K562 (cell line): ENCODE measurements around the gene COQ8A. TPM values are rescaled to one million over a fixed set of nuclear protein-coding genes. Genes with fewer than 3 reads are reported as not detected.

ENCODE experiments used
- ATAC-seq: fragments of 200-7000 bp; cut with Tn5 transposase; 3 replicates; pipeline ENCODE4 v1.9.1; 2020; ENCODE audit warnings: moderate library complexity
- BruUV-seq: library from RNA; stranded (reverse); fragments of 400-500 nt; replicated peaks from 2 replicates; lab custom pipeline; 2021; lab: Mats Ljungman, UMichigan
- CTCF ChIA-PET: fragments of 300-600 bp; formaldehyde crosslinking; extraction: SDS; loops from one replicate; lab custom pipeline; 2021; ENCODE audit warnings: low intra/inter-chr PET ratio; lab: Yijun Ruan, JAX
- POLR2A ChIA-PET: fragments of 300-600, 350-650 bp; sonication (Branson Sonifier 250); formaldehyde crosslinking; extraction: SDS; loops from one replicate; lab custom pipeline; 2021; ENCODE audit warnings: antibody characterized with exemption, inconsistent platforms; lab: Yijun Ruan, JAX
- DNase-seq, 4 experiments: peaks; one replicate each; pipeline versions ENCODE4 v3.0.0 to v3.0.0-alpha.2; 2011 to 2018; ENCODE audit warnings: low spot score in 3 of 4, mixed read lengths in 3 of 4; ENCODE audit errors: extremely low read depth in 1 of 4
- FAIRE-seq: peaks from 2 replicates; lab custom pipeline; 2011; peaks lifted over from hg19 to GRCh38; lab: Jason Lieb, UNC
- H2AFZ ChIP-seq: 2 replicates; pipeline ENCODE4 v1.6.0; 2011; ENCODE audit warnings: low read depth, low read length, control low read depth, inconsistent platforms
- H3K27ac ChIP-seq: fragments of 200-600 bp; 3 replicates; pipeline ENCODE4 v1.8.0; 2011; ENCODE audit warnings: low read depth, mild to moderate bottlenecking, control low read depth, inconsistent platforms, low read length, moderate library complexity, mixed read lengths; ENCODE audit errors: extremely low read depth
- H3K27me3 ChIP-seq, 2 experiments: fragments of 300-600 bp in 1 of 2; 2 replicates in 1 of 2; 3 replicates in 1 of 2; pipeline versions ENCODE4 v1.6.0 to v1.8.0; 2011; ENCODE audit warnings: inconsistent platforms in 2 of 2, low read length in 2 of 2, mild to moderate bottlenecking in 1 of 2, mixed read lengths in 1 of 2, moderate library complexity in 1 of 2; ENCODE audit not compliant: control insufficient read depth in 2 of 2, insufficient read depth in 2 of 2
- H3K36me3 ChIP-seq: fragments of 300-600 bp; 3 replicates; pipeline ENCODE4 v1.8.0; 2011; ENCODE audit warnings: mild to moderate bottlenecking, low read length, inconsistent platforms; ENCODE audit not compliant: control insufficient read depth, insufficient read depth
- H3K4me1 ChIP-seq, 2 experiments: fragments of 200-600 bp in 1 of 2; replicated peaks in 1 of 2; 2 replicates in 1 of 2; 3 replicates in 1 of 2; pipeline versions ENCODE4 v1.5.1 to v1.8.0; 2011; ENCODE audit warnings: inconsistent platforms in 2 of 2, low read length in 2 of 2, mild to moderate bottlenecking in 1 of 2, mixed read lengths in 1 of 2, moderate library complexity in 1 of 2; ENCODE audit not compliant: control insufficient read depth in 2 of 2, insufficient read depth in 2 of 2
- H3K4me2 ChIP-seq: 2 replicates; pipeline ENCODE4 v1.6.1; 2011; ENCODE audit warnings: low read length, control low read depth, inconsistent platforms, mixed read lengths; ENCODE audit not compliant: insufficient read depth
- H3K4me3 ChIP-seq: fragments of 200-600 bp; sonication (generic), shearing (Covaris generic); 2 replicates; pipeline ENCODE4 v1.5.1; 2016; ENCODE audit warnings: control low read depth, inconsistent platforms
- H3K79me2 ChIP-seq: fragments of 200-600 bp; 3 replicates; pipeline ENCODE4 v1.8.0; 2011; ENCODE audit warnings: low read length, inconsistent platforms; ENCODE audit not compliant: control insufficient read depth, insufficient read depth
- H3K9ac ChIP-seq, 2 experiments: 2 replicates each; pipeline versions ENCODE4 v1.6.0 to v1.6.1; 2011; ENCODE audit warnings: low read depth in 2 of 2, low read length in 2 of 2, control low read depth in 1 of 2, inconsistent platforms in 1 of 2, mild to moderate bottlenecking in 1 of 2, mixed read lengths in 1 of 2; ENCODE audit not compliant: insufficient read depth in 1 of 2
- H3K9me1 ChIP-seq: one replicate; pipeline ENCODE4 v1.6.0; 2011; ENCODE audit warnings: inconsistent platforms, mild to moderate bottlenecking, low read length, moderate library complexity; ENCODE audit not compliant: control insufficient read depth, insufficient read depth
- H3K9me3 ChIP-seq: replicated peaks from 2 replicates; pipeline ENCODE4 v1.5.1; 2011; ENCODE audit warnings: low read depth, low read length, inconsistent platforms; ENCODE audit not compliant: control insufficient read depth, insufficient read depth
- H4K20me1 ChIP-seq: replicated peaks from 2 replicates; pipeline ENCODE4 v1.6.1; 2011; ENCODE audit warnings: low read length, inconsistent platforms, mixed read lengths; ENCODE audit not compliant: control insufficient read depth, insufficient read depth
- ATF6 ChIP-seq: sonication (generic); formaldehyde crosslinking; IDR thresholded peaks from 2 replicates; pipeline ENCODE4 v1.4.0; 2020; ENCODE audit warnings: mild to moderate bottlenecking, missing genetic modification reagents
- CC2D1A ChIP-seq: fragments of 450-650 bp; IDR thresholded peaks from 2 replicates; pipeline ENCODE4 v1.6.1; 2017; ENCODE audit warnings: mild to moderate bottlenecking
- CTBP1 ChIP-seq: fragments of 450-650 bp; IDR thresholded peaks from 2 replicates; pipeline ENCODE4 v1.6.1; 2016; ENCODE audit warnings: borderline replicate concordance
- EP300 ChIP-seq: IDR thresholded peaks from 2 replicates; pipeline ENCODE4 v1.6.1; 2012; ENCODE audit warnings: low read length, improper control_type of control experiment
- HEY1 ChIP-seq: fragments of 250-450 bp; sonication (Bioruptor Pico); IDR thresholded peaks from 2 replicates; pipeline ENCODE4 v1.5.0; 2020; ENCODE audit warnings: mild to moderate bottlenecking, moderate library complexity, borderline replicate concordance
- PURB ChIP-seq: sonication (generic); formaldehyde crosslinking; IDR thresholded peaks from 2 replicates; pipeline ENCODE4 v1.9.0; 2021; ENCODE audit warnings: low read depth, mild to moderate bottlenecking, missing genetic modification reagents
- RAD51 ChIP-seq: fragments of 450-650 bp; IDR thresholded peaks from 2 replicates; pipeline ENCODE4 v1.7.1; 2016; ENCODE audit warnings: low read depth, mild to moderate bottlenecking, borderline replicate concordance
- TBL1XR1 ChIP-seq, 2 experiments: IDR thresholded peaks; 2 replicates each; pipeline ENCODE4 v1.6.1; 2012; ENCODE audit warnings: improper control_type of control experiment in 2 of 2, low read length in 2 of 2, mild to moderate bottlenecking in 1 of 2
- WGBS: fragments of 100-300 bp; shearing (Covaris generic); methylation state at CpG from one replicate; pipeline ENCODE4 v1.1.6; 2016; ENCODE audit warnings: low coverage, mixed read lengths; ENCODE audit not compliant: insufficient coverage; ENCODE audit errors: missing lambda C conversion rate; 5-methylcytosine and 5-hydroxymethylcytosine counted together
- in situ Hi-C: fragments of 300-500 bp; cut with MboI; formaldehyde crosslinking; loops from 4 replicates; pipeline ENCODE4 v1.15.0; 2018; ENCODE audit warnings: inconsistent platforms, mixed read lengths
- intact Hi-C: fragments of 100-400 bp; cut with micrococcal nuclease; formaldehyde crosslinking; loops from 2 replicates; pipeline ENCODE4 v1.14.2; 2022
- polyA plus RNA-seq, 8 experiments: library from polyadenylated mRNA; depleted of rRNA in 4 of 8; stranded (reverse) in 5 of 8; unstranded in 3 of 8; fragments of >200 nt; fragmentation: Nextera tagmentation in 2 of 8; fragmentation: Illumina TruSeq in 1 of 8; extraction: Ambion mirVana in 2 of 8; extraction: Trizol in 1 of 8; gene quantifications; 2 replicates each; pipeline versions ENCODE4 v1.2.1 to v1.2.3, GENCODE V29; 2011 to 2014; ENCODE audit warnings: inconsistent platforms in 1 of 8, missing spikeins in 1 of 8
- total RNA-seq, 7 experiments: library from RNA; depleted of rRNA in 6 of 7; stranded (reverse); fragments of >200 nt in 6 of 7; fragmentation: Illumina TruSeq in 2 of 7; extraction: Trizol in 2 of 7; gene quantifications; 2 replicates each; pipeline versions ENCODE4 v1.2.1 to v1.2.3, GENCODE V29; 2011 to 2021; ENCODE audit warnings: low replicate concordance in 1 of 7

The COQ8A gene
- total and polyA plus RNA-seq, 9 of the 15 experiments (the other 6 are each of a cell fraction or from before 2014, with no cell fraction given), result 2.6 to 54.3 (median 32.4) TPM

- no peak overlapping the region for H3K4me3 ChIP-seq
- H3K27me3 ChIP-seq, result no peaks in the 10 kb centered on the region
- H3K9me1 ChIP-seq, result no peaks in the 10 kb centered on the region
- CTCF ChIA-PET, result no interaction called here
- no peak overlapping the region for H3K27ac ChIP-seq
- no peak for TF ChIP-seq TBL1XR1 (IDR thresholded peaks at IDR 0.05; ENCODE audit: low read length in 2 of 2)
- no peak for TF ChIP-seq EP300
- no peak for TF ChIP-seq PURB (CRISPR knock-in tag)
- no peak for TF ChIP-seq CC2D1A
- no peak for TF ChIP-seq HEY1 (CRISPR knock-in tag)
- no peak for TF ChIP-seq ATF6 (CRISPR knock-in tag)
- TF ChIP-seq CTBP1, result no peak
- no peak for TF ChIP-seq RAD51
- no peaks in the 10 kb centered on the region for H3K36me3 ChIP-seq
- no peaks in the 10 kb centered on the region for H4K20me1 ChIP-seq
- 38% methylated on average over 5 of the region's 5 CpGs for WGBS
- no peaks in the 10 kb centered on the region for H3K79me2 ChIP-seq
- H3K9me3 ChIP-seq, result no peaks in the 10 kb centered on the region
- no peak overlapping the region for H3K4me2 ChIP-seq
- peak; percentile 23; the same call in 1 of the 3 replicates for ATAC-seq
- no peak overlapping the region for H3K9ac ChIP-seq
- in situ Hi-C loops (no loop called here), intact Hi-C loops (no loop called here)
- POLR2A ChIA-PET, result interaction anchor here (1.0 kb wide), 1 partner anchor 9 kb away, joined by 6 read pairs; no protein-coding TSS in a partner anchor
- no peaks in the 10 kb centered on the region for H3K4me1 ChIP-seq
- BruUV-seq, result no TSS peak
- no peak overlapping the region for H2AFZ ChIP-seq
- no peak for DNase-seq
- no peak for FAIRE-seq
Observed at GRCh38 chr1:226921504-226921903, 18.6 kb upstream of the COQ8A start.
